ENCODE data around the gene TMEM186. TPM values are rescaled to one million over a fixed set of nuclear protein-coding genes. Genes with fewer than 3 reads are reported as not detected.

Gene TMEM186
- total RNA-seq, 2 donors from 2014 or later = 1.8 to 3.2 TPM

DNA sequence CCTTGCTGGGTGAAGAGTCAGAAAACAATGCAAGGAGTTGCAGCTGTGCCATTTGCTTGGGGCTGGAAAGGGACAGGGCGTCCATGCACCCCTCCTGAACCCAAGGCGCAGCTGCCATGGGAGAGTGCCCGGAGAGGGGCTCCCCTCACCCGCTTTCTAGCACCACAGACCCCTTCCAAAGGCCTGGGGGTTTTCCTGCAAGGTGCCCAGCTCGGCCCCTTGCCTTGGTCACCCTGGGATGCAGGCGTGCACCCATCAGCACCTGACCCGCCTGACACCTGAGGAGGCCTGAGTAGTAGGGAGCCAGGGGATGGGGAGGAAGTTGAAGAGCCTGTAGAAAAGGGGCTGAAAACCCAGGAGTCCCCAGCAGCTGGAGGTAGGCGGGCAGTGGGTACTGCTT lies 30.3 kb downstream of the TMEM186 start:
- H3K27me3 ChIP-seq (replicated peaks; ENCODE audit: insufficient read depth) = no peaks in the 10 kb centered on the region
- no peak overlapping the region for H3K4me3 ChIP-seq
- ATAC-seq (ENCODE audit: insufficient number of reproducible peaks, low FRiP score, low read depth) = no peak
- no peak for DNase-seq (ENCODE audit: low spot score)
- H3K36me3 ChIP-seq = peaks cover 7% of the 10 kb centered on the region
- no peaks in the 10 kb centered on the region for H3K9me3 ChIP-seq
- TF ChIP-seq, protein P1, sequence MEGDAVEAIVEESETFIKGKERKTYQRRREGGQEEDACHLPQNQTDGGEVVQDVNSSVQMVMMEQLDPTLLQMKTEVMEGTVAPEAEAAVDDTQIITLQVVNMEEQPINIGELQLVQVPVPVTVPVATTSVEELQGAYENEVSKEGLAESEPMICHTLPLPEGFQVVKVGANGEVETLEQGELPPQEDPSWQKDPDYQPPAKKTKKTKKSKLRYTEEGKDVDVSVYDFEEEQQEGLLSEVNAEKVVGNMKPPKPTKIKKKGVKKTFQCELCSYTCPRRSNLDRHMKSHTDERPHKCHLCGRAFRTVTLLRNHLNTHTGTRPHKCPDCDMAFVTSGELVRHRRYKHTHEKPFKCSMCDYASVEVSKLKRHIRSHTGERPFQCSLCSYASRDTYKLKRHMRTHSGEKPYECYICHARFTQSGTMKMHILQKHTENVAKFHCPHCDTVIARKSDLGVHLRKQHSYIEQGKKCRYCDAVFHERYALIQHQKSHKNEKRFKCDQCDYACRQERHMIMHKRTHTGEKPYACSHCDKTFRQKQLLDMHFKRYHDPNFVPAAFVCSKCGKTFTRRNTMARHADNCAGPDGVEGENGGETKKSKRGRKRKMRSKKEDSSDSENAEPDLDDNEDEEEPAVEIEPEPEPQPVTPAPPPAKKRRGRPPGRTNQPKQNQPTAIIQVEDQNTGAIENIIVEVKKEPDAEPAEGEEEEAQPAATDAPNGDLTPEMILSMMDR (IDR thresholded peaks at IDR 0.05) = no peak
- H3K4me1 ChIP-seq (ENCODE audit: control insufficient read depth in 1 of 2, low read depth in 2 of 2) = no peaks in the 10 kb centered on the region
- no peak overlapping the region for H3K27ac ChIP-seq

DNA sequence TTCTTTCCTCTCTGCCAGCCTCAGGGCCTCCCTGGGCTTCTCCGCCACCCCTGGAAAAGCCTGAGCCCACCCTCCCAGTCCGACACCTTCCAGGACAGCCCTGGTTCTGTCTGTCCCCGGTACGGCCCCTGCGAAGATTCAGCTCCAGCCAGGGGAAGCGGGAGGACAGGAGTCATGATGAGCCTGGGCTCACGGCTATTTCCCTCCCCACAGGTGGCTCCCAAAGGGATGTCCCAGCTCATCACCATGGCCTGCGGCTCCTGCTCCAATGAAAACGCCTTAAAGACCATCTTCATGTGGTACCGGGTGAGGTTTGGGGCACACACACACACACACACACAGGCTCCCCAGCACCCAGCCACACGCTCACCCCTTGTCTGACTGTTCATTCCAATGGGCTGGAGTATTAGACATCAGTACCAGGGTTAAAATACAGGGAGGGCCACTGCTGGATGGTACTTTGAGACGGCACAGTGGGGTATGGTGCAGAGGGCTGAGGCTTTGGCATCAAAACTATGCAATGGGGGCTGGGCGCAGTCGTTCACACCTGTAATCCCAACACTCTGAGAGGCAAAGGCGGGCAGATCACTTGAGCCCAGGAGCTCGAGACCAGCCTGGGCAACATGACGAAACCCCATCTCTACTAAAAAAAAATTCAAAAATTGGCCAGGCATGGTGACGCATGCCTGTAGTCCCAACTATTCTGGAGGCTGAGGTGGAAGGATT lies 32.8 kb downstream of the TMEM186 start:
- no peaks in the 10 kb centered on the region for H3K4me1 ChIP-seq (ENCODE audit: control insufficient read depth in 1 of 2, low read depth in 2 of 2)
- no peaks in the 10 kb centered on the region for H3K9me3 ChIP-seq
- H3K27ac ChIP-seq = no peak overlapping the region
- H3K36me3 ChIP-seq = peaks cover 7% of the 10 kb centered on the region
- TF ChIP-seq, protein P1 (IDR thresholded peaks at IDR 0.05) = no peak
- H3K4me3 ChIP-seq = no peak overlapping the region
- ATAC-seq (ENCODE audit: insufficient number of reproducible peaks, low FRiP score, low read depth) (no peak), DNase-seq (ENCODE audit: low spot score) (no peak)
- no peaks in the 10 kb centered on the region for H3K27me3 ChIP-seq (replicated peaks; ENCODE audit: insufficient read depth)

DNA sequence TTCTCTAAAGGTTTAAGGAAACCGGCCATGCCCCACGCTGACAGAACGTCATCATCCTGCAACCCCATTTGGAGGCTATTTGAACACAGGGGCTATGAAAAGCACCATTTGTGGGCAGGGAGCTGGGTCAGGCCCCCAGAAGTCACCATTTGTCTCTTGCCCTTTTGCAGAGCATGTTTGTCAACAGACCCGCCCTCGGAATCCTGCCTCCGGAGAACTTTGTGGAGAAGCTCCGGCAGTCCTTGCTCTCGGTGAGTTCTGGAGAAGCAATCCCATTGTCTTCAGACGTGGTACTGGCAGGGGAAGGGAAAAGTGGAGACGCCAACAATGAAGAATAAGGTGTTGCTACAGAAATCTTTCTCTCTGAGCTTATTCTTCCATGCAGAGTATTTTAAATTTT lies 33.5 kb downstream of the TMEM186 start:
- Histone ChIP-seq H3K27ac (no peak overlapping the region), H3K9me3 (no peaks in the 10 kb centered on the region), H3K27me3 (replicated peaks; ENCODE audit: insufficient read depth) (no peaks in the 10 kb centered on the region), H3K36me3 (peaks cover 7% of the 10 kb centered on the region), H3K4me3 (no peak overlapping the region), H3K4me1 (ENCODE audit: control insufficient read depth in 1 of 2, low read depth in 2 of 2) (no peaks in the 10 kb centered on the region)
- TF ChIP-seq, protein P1 (IDR thresholded peaks at IDR 0.05) = no peak
- no peak for DNase-seq (ENCODE audit: low spot score)
- ATAC-seq (ENCODE audit: insufficient number of reproducible peaks, low FRiP score, low read depth) = no peak

DNA sequence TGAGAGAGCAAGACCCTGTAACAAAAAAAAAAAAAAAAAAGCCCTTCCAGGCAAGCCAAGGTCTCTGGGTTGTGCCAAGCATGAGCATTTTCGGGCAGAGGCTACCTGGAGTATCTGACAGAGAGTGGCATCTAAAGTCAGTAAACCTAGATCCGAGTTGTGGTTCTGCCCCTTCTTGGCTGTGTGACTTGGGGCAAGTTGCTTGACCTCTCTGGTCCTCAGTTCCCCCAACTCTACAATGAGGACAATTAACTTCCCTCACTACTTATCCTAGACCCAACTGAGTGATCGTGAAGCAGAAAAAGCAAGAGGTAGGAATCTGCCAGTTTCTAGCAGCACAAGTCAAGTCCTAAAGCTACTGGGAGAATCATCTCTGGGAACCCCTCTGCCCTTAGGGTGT lies 34.4 kb downstream of the TMEM186 start:
- no peak overlapping the region for H3K4me3 ChIP-seq
- H3K27me3 ChIP-seq (replicated peaks; ENCODE audit: insufficient read depth) = no peaks in the 10 kb centered on the region
- H3K27ac ChIP-seq = no peak overlapping the region
- peaks cover 7% of the 10 kb centered on the region for H3K36me3 ChIP-seq
- H3K9me3 ChIP-seq = no peaks in the 10 kb centered on the region
- ATAC-seq (ENCODE audit: insufficient number of reproducible peaks, low FRiP score, low read depth) (no peak), DNase-seq (ENCODE audit: low spot score) (no peak)
- TF ChIP-seq, protein P1 (IDR thresholded peaks at IDR 0.05) = no peak
- no peaks in the 10 kb centered on the region for H3K4me1 ChIP-seq (ENCODE audit: control insufficient read depth in 1 of 2, low read depth in 2 of 2)

DNA sequence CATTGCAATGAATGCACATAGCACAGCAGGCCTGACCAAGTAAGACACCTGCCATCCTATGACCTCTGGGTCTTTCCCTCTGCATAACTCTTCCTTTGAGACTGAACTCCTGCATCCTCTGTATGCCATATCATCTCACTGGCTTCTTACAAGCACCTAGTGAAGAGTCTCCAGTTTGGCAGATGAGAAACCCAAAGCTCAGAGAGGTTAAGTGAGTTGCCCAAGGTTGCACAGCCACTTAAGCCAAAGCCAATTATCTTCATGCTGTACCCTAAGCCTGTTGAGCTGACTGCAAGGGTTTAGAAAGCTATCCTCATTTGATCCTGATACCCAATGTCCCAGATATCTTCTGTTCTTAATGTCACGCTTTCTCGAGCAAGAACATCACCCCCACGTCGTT lies 35.2 kb downstream of the TMEM186 start:
- TF ChIP-seq, protein P1 (IDR thresholded peaks at IDR 0.05) = no peak
- no peak for ATAC-seq (ENCODE audit: insufficient number of reproducible peaks, low FRiP score, low read depth)
- peaks cover 7% of the 10 kb centered on the region for H3K36me3 ChIP-seq

More for the DNA sequence above, 35.2 kb downstream of the TMEM186 start:
- Histone ChIP-seq H3K4me3 (no peak overlapping the region), H3K9me3 (no peaks in the 10 kb centered on the region), H3K27ac (no peak overlapping the region), H3K4me1 (ENCODE audit: control insufficient read depth in 1 of 2, low read depth in 2 of 2) (no peaks in the 10 kb centered on the region), H3K27me3 (replicated peaks; ENCODE audit: insufficient read depth) (no peaks in the 10 kb centered on the region)
- no peak for DNase-seq (ENCODE audit: low spot score)
